ENCODE data around the gene CSAD.
A peak's percentile ranks its signal among the peaks of the same experiment; 100 is the strongest.

Gene CSAD

DNA sequence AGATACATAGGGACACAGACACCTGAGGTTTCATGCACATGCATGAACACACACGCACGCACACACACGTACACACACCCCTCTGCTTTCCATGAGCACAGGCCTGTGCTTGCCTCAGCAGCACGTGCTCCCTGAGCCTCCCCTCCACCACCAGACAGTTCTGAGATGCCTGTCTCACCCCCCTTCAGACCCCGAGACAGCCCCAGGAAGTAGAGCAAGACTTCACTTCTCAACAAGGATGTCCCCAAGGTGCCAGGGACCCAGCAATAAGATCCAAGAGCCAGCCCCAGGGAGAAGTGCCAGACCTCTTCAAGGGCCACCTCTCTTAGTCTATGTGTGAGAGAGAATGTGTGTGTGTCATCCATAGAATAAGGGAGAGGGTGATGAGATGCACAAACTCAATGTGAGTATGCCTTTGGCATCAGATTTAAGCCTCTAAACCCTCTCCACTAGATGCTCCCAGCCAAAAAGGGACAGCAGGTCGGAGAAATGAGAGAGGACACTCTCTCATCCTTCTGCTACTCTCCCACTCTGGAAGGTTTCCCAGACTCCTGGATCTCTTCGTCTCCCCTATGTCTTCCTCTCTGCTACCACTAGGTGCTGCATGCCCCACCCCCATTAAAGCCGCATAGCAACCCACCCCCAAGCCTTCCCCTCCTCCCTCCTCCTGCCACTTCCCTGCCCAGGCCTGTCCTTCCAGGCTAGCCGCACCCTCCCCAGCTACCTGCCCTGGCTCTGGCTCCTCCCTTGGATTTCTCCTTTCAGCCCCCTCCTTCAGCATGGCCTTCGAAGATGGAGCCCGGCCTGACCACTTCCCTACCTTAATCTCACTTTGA is 43.6 kb upstream of the CSAD start:
- H3K4me1 ChIP-seq (ENCODE audit: control insufficient read depth in 1 of 2, insufficient read depth in 2 of 2, low read length in 2 of 2), result peaks cover 31 to 35% of the 10 kb centered on the region in 2 experiments
- peaks cover 28% of the 10 kb centered on the region for H3K79me1 ChIP-seq (ENCODE audit: low read length)
- H3K14ac ChIP-seq (ENCODE audit: low read length), result peak overlapping the region; percentile 78
- H3K4me2 ChIP-seq (ENCODE audit: low read length), result peak overlapping the region; percentile 26
- H2BK5ac ChIP-seq (ENCODE audit: low read depth, low read length, poor library complexity), result peak overlapping the region; percentile 66
- no peak overlapping the region for H3K9ac ChIP-seq (ENCODE audit: low read length)
- H3K27me3 ChIP-seq (ENCODE audit: insufficient read depth, low read length), result peaks cover 2% of the 10 kb centered on the region
- no CpG with 5 or more reads among the region's 11 CpGs for WGBS (ENCODE audit: extremely low coverage, insufficient coverage, insufficient read length)
- H2BK12ac ChIP-seq (ENCODE audit: low read length), result peak overlapping the region; percentile 85
- peaks cover 0 to 4% of the 10 kb centered on the region in 2 experiments for H3K36me3 ChIP-seq (ENCODE audit: control insufficient read depth in 1 of 2, insufficient read depth in 2 of 2, low read length in 2 of 2)
- peaks cover 4% of the 10 kb centered on the region for H3K79me2 ChIP-seq (ENCODE audit: control insufficient read depth, insufficient read depth, low read length, poor library complexity)
- peak overlapping the region; percentile 86 for H4K8ac ChIP-seq (ENCODE audit: low read depth, low read length)
- peak overlapping the region; percentile 57 for H2BK120ac ChIP-seq (ENCODE audit: insufficient read depth, low read length, poor library complexity)
- peak overlapping the region; percentile 20 for H2AFZ ChIP-seq (ENCODE audit: insufficient read depth, low read length, poor library complexity)
- no peak overlapping the region for H3K4me3 ChIP-seq (ENCODE audit: low read depth, low read length)
- H3K27ac ChIP-seq (ENCODE audit: low read depth, low read length), result peak overlapping the region; percentile 75
- peak overlapping the region; percentile 88 for H4K91ac ChIP-seq (ENCODE audit: low read depth, low read length)
- no peak overlapping the region for H3K23ac ChIP-seq (ENCODE audit: low read length)
- H2AK5ac ChIP-seq (ENCODE audit: low read length), result peak overlapping the region; percentile 26
- H3K4ac ChIP-seq (ENCODE audit: low read depth, low read length), result peak overlapping the region; percentile 57
- H4K12ac ChIP-seq (ENCODE audit: low read depth, low read length), result no peak overlapping the region
- H3K9me3 ChIP-seq (ENCODE audit: insufficient read depth, low read depth, low read length), result no peaks in the 10 kb centered on the region
- peak overlapping the region; percentile 84 for H3K18ac ChIP-seq (ENCODE audit: low read length)
- DNase-seq, result no peak

DNA sequence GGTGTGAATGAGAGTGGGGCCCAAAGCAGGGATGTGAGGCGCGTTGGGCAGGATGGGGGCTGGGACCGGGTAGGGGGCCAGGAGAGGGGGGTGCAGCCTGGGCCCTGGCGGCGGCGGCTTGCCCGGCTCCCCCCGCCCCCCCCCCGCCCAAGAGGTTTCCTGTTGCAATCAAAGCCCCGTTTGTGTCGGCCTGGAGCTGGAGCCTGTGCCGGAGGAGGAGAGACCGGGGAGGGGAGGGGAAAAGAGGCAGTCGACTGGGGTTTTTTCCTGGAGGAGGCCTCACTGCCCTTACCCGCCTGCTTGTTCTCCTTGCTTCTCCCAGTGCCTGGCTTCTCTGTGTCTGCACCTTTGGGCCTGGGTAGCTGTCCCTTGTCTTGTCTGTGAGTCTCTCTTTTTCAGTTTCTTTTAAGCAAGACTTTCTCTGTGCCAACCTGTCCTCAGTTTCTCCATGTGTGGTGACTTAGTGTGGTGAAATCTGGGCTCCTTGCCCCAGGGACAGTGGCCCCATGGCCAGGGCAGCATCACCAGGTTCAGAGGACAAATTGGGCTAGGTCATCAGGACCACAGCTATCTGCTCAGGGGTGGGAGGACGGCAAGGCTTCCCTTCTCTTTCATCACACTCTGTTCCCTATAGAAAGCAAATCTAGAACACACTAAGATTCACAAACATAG is 42.8 kb upstream of the CSAD start:
- Histone ChIP-seq H3K4me1 (ENCODE audit: control insufficient read depth in 1 of 2, insufficient read depth in 2 of 2, low read length in 2 of 2) (peaks cover 31 to 37% of the 10 kb centered on the region in 2 experiments), H3K9ac (ENCODE audit: low read length) (no peak overlapping the region), H3K4me2 (ENCODE audit: low read length) (peak overlapping the region; percentile 26), H3K79me2 (ENCODE audit: control insufficient read depth, insufficient read depth, low read length, poor library complexity) (peaks cover 4% of the 10 kb centered on the region), H3K23ac (ENCODE audit: low read length) (no peak overlapping the region), H4K8ac (ENCODE audit: low read depth, low read length) (peak overlapping the region; percentile 86), H3K27me3 (ENCODE audit: insufficient read depth, low read length) (peaks cover 2% of the 10 kb centered on the region), H4K91ac (ENCODE audit: low read depth, low read length) (peak overlapping the region; percentile 88), H3K14ac (ENCODE audit: low read length) (peak overlapping the region; percentile 78), H2BK12ac (ENCODE audit: low read length) (peak overlapping the region; percentile 80), H4K12ac (ENCODE audit: low read depth, low read length) (no peak overlapping the region), H2AFZ (ENCODE audit: insufficient read depth, low read length, poor library complexity) (peak overlapping the region; percentile 47), H3K4ac (ENCODE audit: low read depth, low read length) (peak overlapping the region; percentile 57), H3K79me1 (ENCODE audit: low read length) (peaks cover 28% of the 10 kb centered on the region), H2AK5ac (ENCODE audit: low read length) (peak overlapping the region; percentile 31), H3K18ac (ENCODE audit: low read length) (peak overlapping the region; percentile 84), H2BK5ac (ENCODE audit: low read depth, low read length, poor library complexity) (peak overlapping the region; percentile 66), H3K36me3 (ENCODE audit: control insufficient read depth in 1 of 2, insufficient read depth in 2 of 2, low read length in 2 of 2) (peaks cover 0 to 4% of the 10 kb centered on the region in 2 experiments), H3K9me3 (ENCODE audit: insufficient read depth, low read depth, low read length) (no peaks in the 10 kb centered on the region), H3K4me3 (ENCODE audit: low read depth, low read length) (no peak overlapping the region), H2BK120ac (ENCODE audit: insufficient read depth, low read length, poor library complexity) (peak overlapping the region; percentile 78), H3K27ac (ENCODE audit: low read depth, low read length) (peak overlapping the region; percentile 99)
- no CpG with 5 or more reads among the region's 16 CpGs for WGBS (ENCODE audit: extremely low coverage, insufficient coverage, insufficient read length)
- no peak for DNase-seq

DNA sequence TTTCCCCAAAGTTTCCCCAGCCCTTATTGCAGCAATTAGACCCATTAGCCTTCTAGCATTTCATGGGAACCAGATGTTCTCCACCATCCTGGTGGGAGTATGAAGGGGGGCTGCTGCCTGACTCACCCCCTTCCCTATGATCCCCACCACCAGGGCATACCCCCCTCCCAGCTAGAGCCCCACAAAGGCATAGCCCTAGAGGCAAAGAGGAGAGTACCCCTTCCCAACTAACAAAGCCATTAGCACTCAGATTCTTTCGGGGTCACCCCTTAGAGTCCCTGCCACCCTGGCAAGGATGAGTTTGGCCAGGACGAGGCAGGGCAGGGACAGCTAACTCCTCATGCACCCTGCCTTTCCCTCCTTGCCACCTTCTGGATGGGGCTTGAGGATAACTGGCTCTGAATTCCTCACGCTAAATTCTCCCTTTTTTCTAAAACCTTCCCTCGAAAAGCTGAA is 42.1 kb upstream of the CSAD start:
- peaks cover 2% of the 10 kb centered on the region for H3K27me3 ChIP-seq (ENCODE audit: insufficient read depth, low read length)
- H4K12ac ChIP-seq (ENCODE audit: low read depth, low read length), result no peak overlapping the region
- peak overlapping the region; percentile 33 for H3K18ac ChIP-seq (ENCODE audit: low read length)
- no peak overlapping the region for H3K4me2 ChIP-seq (ENCODE audit: low read length)
- H3K79me1 ChIP-seq (ENCODE audit: low read length), result peaks cover 28% of the 10 kb centered on the region
- H2BK120ac ChIP-seq (ENCODE audit: insufficient read depth, low read length, poor library complexity), result peak overlapping the region; percentile 78
- H3K23ac ChIP-seq (ENCODE audit: low read length), result peak overlapping the region; percentile 63
- no peak for DNase-seq
- peak overlapping the region; percentile 88 for H4K91ac ChIP-seq (ENCODE audit: low read depth, low read length)
- peak overlapping the region; percentile 99 for H3K27ac ChIP-seq (ENCODE audit: low read depth, low read length)
- no peak overlapping the region for H3K4me3 ChIP-seq (ENCODE audit: low read depth, low read length)
- no peak overlapping the region for H3K9ac ChIP-seq (ENCODE audit: low read length)
- peaks cover 31 to 38% of the 10 kb centered on the region in 2 experiments for H3K4me1 ChIP-seq (ENCODE audit: control insufficient read depth in 1 of 2, insufficient read depth in 2 of 2, low read length in 2 of 2)
- H3K4ac ChIP-seq (ENCODE audit: low read depth, low read length), result no peak overlapping the region
- H3K79me2 ChIP-seq (ENCODE audit: control insufficient read depth, insufficient read depth, low read length, poor library complexity), result peaks cover 4% of the 10 kb centered on the region
- peak overlapping the region; percentile 47 for H2AFZ ChIP-seq (ENCODE audit: insufficient read depth, low read length, poor library complexity)
- H2AK5ac ChIP-seq (ENCODE audit: low read length), result peak overlapping the region; percentile 51
- peak overlapping the region; percentile 58 for H3K14ac ChIP-seq (ENCODE audit: low read length)
- WGBS (ENCODE audit: extremely low coverage, insufficient coverage, insufficient read length), result no CpG with 5 or more reads among the region's 4 CpGs
- peak overlapping the region; percentile 61 for H4K8ac ChIP-seq (ENCODE audit: low read depth, low read length)
- peak overlapping the region; percentile 97 for H2BK12ac ChIP-seq (ENCODE audit: low read length)
- peak overlapping the region; percentile 59 for H2BK5ac ChIP-seq (ENCODE audit: low read depth, low read length, poor library complexity)
- peaks cover 0 to 4% of the 10 kb centered on the region in 2 experiments for H3K36me3 ChIP-seq (ENCODE audit: control insufficient read depth in 1 of 2, insufficient read depth in 2 of 2, low read length in 2 of 2)
- H3K9me3 ChIP-seq (ENCODE audit: insufficient read depth, low read depth, low read length), result no peaks in the 10 kb centered on the region

DNA sequence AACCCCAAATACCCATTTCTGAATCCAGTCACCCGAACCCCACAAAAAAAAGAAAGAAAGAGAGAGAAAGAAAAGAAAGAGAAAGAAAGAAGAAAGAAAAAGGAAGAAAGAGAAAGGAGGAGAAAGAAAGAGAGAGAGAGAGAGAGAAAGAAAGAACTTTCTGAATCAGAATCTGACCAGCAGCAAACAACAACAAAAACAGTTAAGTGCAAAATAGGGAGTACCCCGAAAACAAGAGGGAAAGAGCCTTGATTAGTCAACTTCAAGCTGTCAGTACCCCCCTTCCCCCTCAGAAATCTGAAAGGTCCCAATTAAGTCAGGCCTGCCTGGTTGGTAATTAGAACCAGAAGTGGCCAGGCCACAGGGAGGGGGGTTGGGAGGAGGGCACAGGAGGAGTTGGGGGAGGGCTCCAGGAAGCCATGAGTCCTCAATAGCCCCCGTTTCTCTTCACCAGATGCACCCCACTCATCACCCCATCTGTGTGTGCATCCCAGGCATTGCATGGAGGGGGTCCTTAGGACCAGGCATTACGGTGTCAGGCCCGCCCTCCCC is 41.5 kb upstream of the CSAD start:
- Histone ChIP-seq H3K9me3 (ENCODE audit: insufficient read depth, low read depth, low read length) (no peaks in the 10 kb centered on the region), H3K23ac (ENCODE audit: low read length) (no peak overlapping the region), H3K4me2 (ENCODE audit: low read length) (peak overlapping the region; percentile 91), H2AK5ac (ENCODE audit: low read length) (peak overlapping the region; percentile 49), H3K14ac (ENCODE audit: low read length) (no peak overlapping the region), H3K79me1 (ENCODE audit: low read length) (peaks cover 28% of the 10 kb centered on the region), H3K18ac (ENCODE audit: low read length) (peak overlapping the region; percentile 33), H2AFZ (ENCODE audit: insufficient read depth, low read length, poor library complexity) (no peak overlapping the region), H4K12ac (ENCODE audit: low read depth, low read length) (no peak overlapping the region), H3K4me1 (ENCODE audit: control insufficient read depth in 1 of 2, insufficient read depth in 2 of 2, low read length in 2 of 2) (peaks cover 34 to 42% of the 10 kb centered on the region in 2 experiments), H3K27me3 (ENCODE audit: insufficient read depth, low read length) (peaks cover 2% of the 10 kb centered on the region), H2BK5ac (ENCODE audit: low read depth, low read length, poor library complexity) (peak overlapping the region; percentile 59), H3K36me3 (ENCODE audit: control insufficient read depth in 1 of 2, insufficient read depth in 2 of 2, low read length in 2 of 2) (peaks cover 0 to under 1% of the 10 kb centered on the region in 2 experiments), H2BK120ac (ENCODE audit: insufficient read depth, low read length, poor library complexity) (peak overlapping the region; percentile 78), H3K79me2 (ENCODE audit: control insufficient read depth, insufficient read depth, low read length, poor library complexity) (peaks cover 4% of the 10 kb centered on the region), H3K9ac (ENCODE audit: low read length) (no peak overlapping the region), H3K4me3 (ENCODE audit: low read depth, low read length) (no peak overlapping the region), H4K8ac (ENCODE audit: low read depth, low read length) (no peak overlapping the region), H3K27ac (ENCODE audit: low read depth, low read length) (peak overlapping the region; percentile 99), H3K4ac (ENCODE audit: low read depth, low read length) (no peak overlapping the region), H4K91ac (ENCODE audit: low read depth, low read length) (peak overlapping the region; percentile 88), H2BK12ac (ENCODE audit: low read length) (peak overlapping the region; percentile 97)
- WGBS (ENCODE audit: extremely low coverage, insufficient coverage, insufficient read length), result no CpG with 5 or more reads among the region's 5 CpGs
- no peak for DNase-seq
